ENCODE results near the gene ADAMTS13. TPM values are rescaled to one million over a fixed set of nuclear protein-coding genes. Genes with fewer than 3 reads are reported as not detected.

The ADAMTS13 gene
- total and polyA plus RNA-seq, 9 of the 15 experiments (the other 6 are each of a cell fraction or from before 2014, with no cell fraction given): 0.03 to 0.20 (median 0.04) TPM; not detected in 4

GRCh38 chr9:133375724-133376654 lies 46.2 kb upstream of the ADAMTS13 start, which contains the start of the genes STKLD1 and SURF4 (continued):
- no peak for TF ChIP-seq ZNF134 (CRISPR knock-in tag; conservative IDR thresholded peaks at IDR 0.05)
- TF ChIP-seq ZBED1 (IDR thresholded peaks at IDR 0.05): no peak
- TF ChIP-seq NELFE (IDR thresholded peaks at IDR 0.05; ENCODE audit: insufficient read depth, insufficient read length): no peak
- TF ChIP-seq LCOR (CRISPR knock-in tag; IDR thresholded peaks at IDR 0.05): no peak; the same call in 1 of the 2 replicates
- no peak for TF ChIP-seq U2AF2 (optimal IDR thresholded peaks at IDR 0.05; ENCODE audit: low read depth, low read length)
- peak in 1 of 2 experiments; percentile 50; a peak in 1 of 4 replicates for TF ChIP-seq SRF (CRISPR knock-in tag; IDR thresholded peaks at IDR 0.05)
- no peak for TF ChIP-seq ZNF146 (CRISPR knock-in tag; IDR thresholded peaks at IDR 0.05; ENCODE audit: unreplicated experiment)
- TF ChIP-seq SOX6 (IDR thresholded peaks at IDR 0.05): peak; percentile 51; the same call in 1 of the 2 replicates
- no peak for TF ChIP-seq KAT7 (CRISPR knock-in tag; IDR thresholded peaks at IDR 0.05; ENCODE audit: borderline replicate concordance)
- TF ChIP-seq CAMTA2 (CRISPR knock-in tag; conservative IDR thresholded peaks at IDR 0.05): no peak
- peak; percentile 99 for TF ChIP-seq POLR2G (IDR thresholded peaks at IDR 0.05; ENCODE audit: low read depth, low read length)
- TF ChIP-seq NFE2 (IDR thresholded peaks at IDR 0.05; ENCODE audit: low read depth): no peak
- no peak for TF ChIP-seq FOXA1 (IDR thresholded peaks at IDR 0.05; ENCODE audit: borderline replicate concordance)
- peak; percentile 88 for TF ChIP-seq ZBTB17 (CRISPR knock-in tag; IDR thresholded peaks at IDR 0.05)
- TF ChIP-seq SREBF1 (IDR thresholded peaks at IDR 0.05; ENCODE audit: borderline replicate concordance, low read depth, low read length): no peak
- peak; percentile 97 for TF ChIP-seq CXXC5 (CRISPR knock-in tag; IDR thresholded peaks at IDR 0.05)
- no peak for TF ChIP-seq BRCA1 (IDR thresholded peaks at IDR 0.05)
- TF ChIP-seq BRCA1 (CRISPR knock-in tag; IDR thresholded peaks at IDR 0.05): no peak
- TF ChIP-seq RUNX1 (IDR thresholded peaks at IDR 0.05; ENCODE audit: low read depth): no peak
- no peak for TF ChIP-seq KDM1A (IDR thresholded peaks at IDR 0.05)
- TF ChIP-seq ZNF347 (CRISPR knock-in tag; IDR thresholded peaks at IDR 0.05; ENCODE audit: low read depth): no peak
- no peak for TF ChIP-seq MYNN (IDR thresholded peaks at IDR 0.05)
- no peak for TF ChIP-seq MYNN (CRISPR knock-in tag; IDR thresholded peaks at IDR 0.05)
- TF ChIP-seq MYBL2 (IDR thresholded peaks at IDR 0.05; ENCODE audit: low read depth): no peak
- no peak for TF ChIP-seq MYBL2 (CRISPR knock-in tag; IDR thresholded peaks at IDR 0.05; ENCODE audit: borderline replicate concordance)
- TF ChIP-seq MTA1 (IDR thresholded peaks at IDR 0.05; ENCODE audit: borderline replicate concordance): no peak
- TF ChIP-seq NCOR1 (IDR thresholded peaks at IDR 0.05): no peak
- no peak for TF ChIP-seq ZNF655 (CRISPR knock-in tag; IDR thresholded peaks at IDR 0.05)
- no peak for TF ChIP-seq NR2F6 (CRISPR knock-in tag; IDR thresholded peaks at IDR 0.05)
- no peak for TF ChIP-seq MAFG (tag; conservative IDR thresholded peaks at IDR 0.05)
